Measurements from ENCODE around the gene TMF1. TPM values are rescaled to one million over a fixed set of nuclear protein-coding genes. Genes with fewer than 3 reads are reported as not detected.

The TMF1 gene
- total RNA-seq, 2 experiments from 2014 or later: 43.0 to 43.5 TPM

DNA sequence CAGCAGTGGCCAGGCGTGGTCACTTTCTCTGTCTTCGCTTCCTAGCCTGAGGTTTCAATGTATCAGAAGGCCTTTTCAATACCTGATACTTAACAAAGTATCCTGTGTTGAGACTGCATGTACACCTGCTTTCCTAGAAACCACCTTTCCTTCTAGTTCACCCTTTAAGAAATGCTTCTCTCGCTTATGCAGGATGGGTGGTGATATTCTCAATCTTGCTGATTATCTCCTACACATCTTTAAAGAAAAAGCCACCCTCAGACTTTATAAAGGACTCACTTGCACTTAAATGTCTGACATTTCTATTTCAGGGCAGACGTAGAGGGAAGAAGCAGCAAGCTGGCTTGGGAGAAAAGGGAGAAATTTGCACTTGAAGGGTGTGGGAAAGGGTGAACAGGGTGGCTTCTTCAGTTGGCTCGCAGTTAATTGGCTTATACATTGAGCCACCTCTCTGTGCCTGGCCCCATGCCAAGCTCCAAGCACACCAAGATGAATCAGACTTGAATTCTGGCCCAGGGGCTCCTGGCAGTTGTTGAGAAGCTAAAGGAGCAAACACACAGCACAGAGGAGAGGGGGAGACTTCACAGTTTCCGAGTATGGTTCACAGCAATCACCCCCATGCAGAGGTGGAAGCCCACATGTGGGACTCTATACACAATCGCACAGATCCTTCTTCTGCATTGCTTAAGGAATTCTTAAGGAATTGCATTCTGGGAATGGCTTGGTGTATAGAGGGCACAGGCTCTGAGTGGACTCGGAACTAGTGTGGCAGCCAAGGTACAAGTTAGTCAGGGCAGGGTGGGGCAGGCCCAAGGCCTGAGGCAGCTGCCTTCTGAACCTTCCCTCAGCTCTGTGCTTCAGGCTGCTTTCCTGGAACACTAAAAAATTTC, 33.9 kb upstream of the TMF1 start:
- DNase-seq: peak; percentile 59
- peak overlapping the region; percentile 100 for H3K4me3 Mint-ChIP-seq
- peak overlapping the region; percentile 97 for H3K27ac Mint-ChIP-seq
- H3K4me1 Mint-ChIP-seq: peaks cover 66% of the 10 kb centered on the region
- H3K27me3 Mint-ChIP-seq: no peaks in the 10 kb centered on the region
- H3K36me3 Mint-ChIP-seq (ENCODE audit: low read depth): peaks cover 42% of the 10 kb centered on the region
- ChIA-PET CTCF (interaction anchor here (1.1 to 2.3 kb wide), 7 partner anchors 7 to 126 kb away, joined by 3 to 7 read pairs (median 4); no protein-coding TSS in a partner anchor), POLR2A (no interaction called here)
- H3K9me3 Mint-ChIP-seq: no peaks in the 10 kb centered on the region

- ChIA-PET CTCF (interaction anchor here (1.1 to 2.3 kb wide), 9 partner anchors 8 to 127 kb away, joined by 3 to 7 read pairs (median 4); no protein-coding TSS in a partner anchor), POLR2A (interaction anchor here (1.3 kb wide), 1 partner anchor 8 kb away, joined by 3 read pairs; no protein-coding TSS in a partner anchor)
- Mint-ChIP-seq H3K9me3 (no peaks in the 10 kb centered on the region), H3K27ac (peak overlapping the region; percentile 97), H3K36me3 (ENCODE audit: low read depth) (peaks cover 36% of the 10 kb centered on the region), H3K4me1 (peaks cover 67% of the 10 kb centered on the region), H3K27me3 (no peaks in the 10 kb centered on the region), H3K4me3 (peak overlapping the region; percentile 100)
- DNase-seq: no peak
Observed at GRCh38 chr3:69085168-69085832, 33.2 kb upstream of the TMF1 start.

- POLR2A ChIA-PET: interaction anchor here (1.3 to 1.4 kb wide), 2 partner anchors 9 to 32 kb away, joined by 3 to 6 read pairs; partner anchors contain the start of gene TMF1
- H3K36me3 Mint-ChIP-seq (ENCODE audit: low read depth): peaks cover 29% of the 10 kb centered on the region
- H3K27ac Mint-ChIP-seq: peak within 1 kb of the TSS; percentile 97
- peak; percentile 95 for DNase-seq
- CTCF ChIA-PET: interaction anchor here (0.8 to 2.3 kb wide), 9 partner anchors 9 to 85 kb away, joined by 3 to 7 read pairs (median 4); no protein-coding TSS in a partner anchor
- H3K27me3 Mint-ChIP-seq: no peaks in the 10 kb centered on the region
- H3K4me1 Mint-ChIP-seq: peaks cover 60% of the 10 kb centered on the region
- H3K9me3 Mint-ChIP-seq: no peaks in the 10 kb centered on the region
- H3K4me3 Mint-ChIP-seq: peak within 1 kb of the TSS; percentile 100
Observed at GRCh38 chr3:69084326-69085167, 32.4 kb upstream of the TMF1 start, which contains the start of gene ARL6IP5. Gene ARL6IP5, plus strand, starts transcription at chr3:69084937. Its CDS starts 111 bp downstream, at chr3:69085048.

DNA sequence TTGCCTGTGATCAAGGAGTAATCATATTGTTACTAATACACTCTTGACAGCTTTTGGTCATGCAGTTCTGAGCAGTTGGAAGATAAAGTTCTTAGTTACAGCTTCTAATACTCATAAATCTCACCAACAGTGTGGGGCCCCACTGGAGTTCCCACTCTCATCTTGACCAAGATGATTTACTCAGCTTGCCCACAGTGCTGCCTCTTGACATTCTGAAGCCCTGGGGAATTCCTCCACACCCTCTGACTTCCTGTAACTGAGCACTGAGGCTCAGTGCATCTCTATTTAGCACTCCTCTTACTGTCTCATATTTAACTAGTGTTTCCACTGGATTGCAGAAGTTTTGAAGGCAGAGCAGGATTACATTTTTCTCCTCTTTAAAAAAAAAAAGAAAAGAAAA, 30.7 kb upstream of the TMF1 start:
- Mint-ChIP-seq H3K9me3 (no peaks in the 10 kb centered on the region), H3K27ac (peak overlapping the region; percentile 90), H3K4me1 (peaks cover 61% of the 10 kb centered on the region), H3K4me3 (peak overlapping the region; percentile 56), H3K36me3 (ENCODE audit: low read depth) (peaks cover 26% of the 10 kb centered on the region), H3K27me3 (no peaks in the 10 kb centered on the region)
- peak; percentile 55 for DNase-seq
- ChIA-PET CTCF (interaction anchor here (0.6 to 1.6 kb wide), 8 partner anchors 10 to 295 kb away, joined by 3 to 7 read pairs (median 4); partner anchors contain the start of gene EOGT), POLR2A (interaction anchor here (1.9 kb wide), 1 partner anchor 9 kb away, joined by 10 read pairs; no protein-coding TSS in a partner anchor)

GRCh38 chr3:69082361-69082760, 30.2 kb upstream of the TMF1 start:
- Mint-ChIP-seq H3K27me3 (no peaks in the 10 kb centered on the region), H3K9me3 (no peaks in the 10 kb centered on the region), H3K4me3 (peak overlapping the region; percentile 56), H3K27ac (peak overlapping the region; percentile 90), H3K36me3 (ENCODE audit: low read depth) (peaks cover 28% of the 10 kb centered on the region), H3K4me1 (peaks cover 63% of the 10 kb centered on the region)
- POLR2A ChIA-PET: interaction anchor here (1.9 kb wide), 1 partner anchor 10 kb away, joined by 10 read pairs; no protein-coding TSS in a partner anchor
- CTCF ChIA-PET: interaction anchor here (0.6 to 1.6 kb wide), 8 partner anchors 11 to 295 kb away, joined by 3 to 7 read pairs (median 4); partner anchors contain the start of gene EOGT
- no peak for DNase-seq

GRCh38 chr3:69081583-69082262, 29.6 kb upstream of the TMF1 start:
- DNase-seq: no peak

GRCh38 chr3:69080233-69080920, 28.2 kb upstream of the TMF1 start, which contains the start of gene UBA3:
Gene UBA3, minus strand, starts transcription at chr3:69080365. Its CDS starts 12 bp downstream, at chr3:69080353.
- ChIA-PET POLR2A (no interaction called here), CTCF (no interaction called here)
- H3K9me3 Mint-ChIP-seq: no peaks in the 10 kb centered on the region
- H3K27me3 Mint-ChIP-seq: no peaks in the 10 kb centered on the region
- peaks cover 24% of the 10 kb centered on the region for H3K36me3 Mint-ChIP-seq (ENCODE audit: low read depth)
- peaks cover 68% of the 10 kb centered on the region for H3K4me1 Mint-ChIP-seq
- H3K4me3 Mint-ChIP-seq: peak within 1 kb of the TSS; percentile 87
- peak; percentile 94 for DNase-seq
- peak within 1 kb of the TSS; percentile 90 for H3K27ac Mint-ChIP-seq

More at GRCh38 chr3:69081583-69082262, 29.6 kb upstream of the TMF1 start:
- H3K4me1 Mint-ChIP-seq: peaks cover 66% of the 10 kb centered on the region
- H3K9me3 Mint-ChIP-seq: no peaks in the 10 kb centered on the region
- no peaks in the 10 kb centered on the region for H3K27me3 Mint-ChIP-seq
- peaks cover 29% of the 10 kb centered on the region for H3K36me3 Mint-ChIP-seq (ENCODE audit: low read depth)
- ChIA-PET CTCF (interaction anchor here (0.8 to 1.6 kb wide), 2 partner anchors 11 to 25 kb away, joined by 3 to 7 read pairs; no protein-coding TSS in a partner anchor), POLR2A (interaction anchor here (1.9 kb wide), 1 partner anchor 10 kb away, joined by 10 read pairs; no protein-coding TSS in a partner anchor)
- peak overlapping the region; percentile 20 for H3K4me3 Mint-ChIP-seq
- H3K27ac Mint-ChIP-seq: peak overlapping the region; percentile 90

- ChIA-PET POLR2A (no interaction called here), CTCF (interaction anchor here (2.0 kb wide), 1 partner anchor 28 kb away, joined by 6 read pairs; the partner anchor contains the start of gene TMF1)
- H3K36me3 Mint-ChIP-seq (ENCODE audit: low read depth): peaks cover 23% of the 10 kb centered on the region
- no peaks in the 10 kb centered on the region for H3K9me3 Mint-ChIP-seq
- H3K27me3 Mint-ChIP-seq: no peaks in the 10 kb centered on the region
- DNase-seq: no peak
- H3K4me1 Mint-ChIP-seq: peaks cover 66% of the 10 kb centered on the region
- H3K4me3 Mint-ChIP-seq: peak overlapping the region; percentile 87
- H3K27ac Mint-ChIP-seq: peak overlapping the region; percentile 78
Observed at GRCh38 chr3:69079269-69080159, 27.4 kb upstream of the TMF1 start.

DNA sequence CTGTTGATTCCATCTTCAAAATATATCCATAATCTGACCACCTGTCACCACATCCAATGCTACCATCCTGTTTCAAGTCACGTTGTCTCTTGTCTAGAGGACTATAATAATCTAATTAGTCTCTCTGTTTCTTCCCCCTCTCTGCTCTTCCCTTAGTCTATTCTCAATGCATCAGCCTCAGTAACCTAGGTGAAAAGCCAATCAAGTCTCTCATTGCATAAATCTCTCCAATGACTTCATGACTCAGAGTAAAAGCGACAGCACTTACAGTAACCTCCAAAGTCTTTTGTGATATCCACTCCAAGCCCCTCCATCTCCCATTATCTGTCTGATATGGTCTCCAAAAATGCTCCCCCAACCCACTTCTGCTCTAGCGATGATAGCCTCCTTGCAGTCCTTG, 20.8 kb upstream of the TMF1 start:
- Mint-ChIP-seq H3K27ac (no peak overlapping the region), H3K4me3 (no peak overlapping the region), H3K9me3 (no peaks in the 10 kb centered on the region), H3K27me3 (no peaks in the 10 kb centered on the region), H3K36me3 (ENCODE audit: low read depth) (peaks cover 57% of the 10 kb centered on the region), H3K4me1 (peaks cover 34% of the 10 kb centered on the region)
- no peak for DNase-seq
- POLR2A ChIA-PET: no interaction called here
- CTCF ChIA-PET: no interaction called here

GRCh38 chr3:69066121-69066520, 14.0 kb upstream of the TMF1 start:
- no peak overlapping the region for H3K4me3 Mint-ChIP-seq
- H3K4me1 Mint-ChIP-seq: peaks cover 58% of the 10 kb centered on the region
- H3K9me3 Mint-ChIP-seq: no peaks in the 10 kb centered on the region
- H3K27ac Mint-ChIP-seq: no peak overlapping the region
- CTCF ChIA-PET: interaction anchor here (4.9 kb wide), 1 partner anchor 14 kb away, joined by 28 read pairs; the partner anchor contains the start of gene TMF1
- POLR2A ChIA-PET: no interaction called here
- no peaks in the 10 kb centered on the region for H3K27me3 Mint-ChIP-seq
- H3K36me3 Mint-ChIP-seq (ENCODE audit: low read depth): peaks cover 65% of the 10 kb centered on the region
- no peak for DNase-seq
